Suprapubic skin (tissue), 3 donors: ENCODE measurements around the gene TRIM43.
"Not testable (repeated sequence)": the region's sequence is repeated elsewhere in the genome, so short reads cannot be mapped to it uniquely, and the experiment has no call there.

Experiments
- POLR2A ChIP-seq, 2 donors: fragments of 450-650 bp; IDR thresholded peaks; one replicate each; pipeline ENCODE4 v1.6.1; 2017; ENCODE audit warnings: antibody characterized with exemption in 2 of 2, mild to moderate bottlenecking in 2 of 2, moderate library complexity in 2 of 2
- TF ChIP-seq, protein P1 (sequence below), 2 donors: fragments of 200-600 bp in 1 of 2; fragments of 450-650 bp in 1 of 2; sonication (generic) in 1 of 2; IDR thresholded peaks; one replicate each; pipeline ENCODE4 v1.5.1; 2016 to 2019; ENCODE audit warnings: antibody characterized with exemption in 2 of 2, mild to moderate bottlenecking in 1 of 2, moderate library complexity in 1 of 2

DNA sequence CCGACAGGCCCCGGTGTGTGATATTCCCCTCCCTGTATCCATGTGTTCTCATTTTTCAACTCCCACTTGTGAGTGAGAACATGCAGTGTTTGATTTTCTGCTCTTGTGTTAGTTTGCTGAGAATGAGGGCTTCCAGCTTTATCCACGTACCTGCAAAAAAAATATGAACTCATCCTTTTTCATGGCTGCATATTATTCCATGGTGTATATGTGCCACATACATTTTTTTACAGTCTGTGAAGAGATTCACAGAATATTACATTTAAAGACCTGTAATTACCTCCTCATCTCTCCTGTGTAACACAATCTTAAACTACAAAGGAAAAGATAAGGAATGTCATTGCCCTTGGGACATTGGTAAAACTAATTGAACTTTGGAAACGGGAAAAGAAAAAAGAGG, 8.3 kb upstream of the TRIM43 start:
- TF ChIP-seq, protein P1, sequence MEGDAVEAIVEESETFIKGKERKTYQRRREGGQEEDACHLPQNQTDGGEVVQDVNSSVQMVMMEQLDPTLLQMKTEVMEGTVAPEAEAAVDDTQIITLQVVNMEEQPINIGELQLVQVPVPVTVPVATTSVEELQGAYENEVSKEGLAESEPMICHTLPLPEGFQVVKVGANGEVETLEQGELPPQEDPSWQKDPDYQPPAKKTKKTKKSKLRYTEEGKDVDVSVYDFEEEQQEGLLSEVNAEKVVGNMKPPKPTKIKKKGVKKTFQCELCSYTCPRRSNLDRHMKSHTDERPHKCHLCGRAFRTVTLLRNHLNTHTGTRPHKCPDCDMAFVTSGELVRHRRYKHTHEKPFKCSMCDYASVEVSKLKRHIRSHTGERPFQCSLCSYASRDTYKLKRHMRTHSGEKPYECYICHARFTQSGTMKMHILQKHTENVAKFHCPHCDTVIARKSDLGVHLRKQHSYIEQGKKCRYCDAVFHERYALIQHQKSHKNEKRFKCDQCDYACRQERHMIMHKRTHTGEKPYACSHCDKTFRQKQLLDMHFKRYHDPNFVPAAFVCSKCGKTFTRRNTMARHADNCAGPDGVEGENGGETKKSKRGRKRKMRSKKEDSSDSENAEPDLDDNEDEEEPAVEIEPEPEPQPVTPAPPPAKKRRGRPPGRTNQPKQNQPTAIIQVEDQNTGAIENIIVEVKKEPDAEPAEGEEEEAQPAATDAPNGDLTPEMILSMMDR (IDR thresholded peaks at IDR 0.05): not testable (repeated sequence)
- TF ChIP-seq POLR2A (IDR thresholded peaks at IDR 0.05): not testable (repeated sequence)
